ENCODE results near the gene PTPRN2.

DNA sequence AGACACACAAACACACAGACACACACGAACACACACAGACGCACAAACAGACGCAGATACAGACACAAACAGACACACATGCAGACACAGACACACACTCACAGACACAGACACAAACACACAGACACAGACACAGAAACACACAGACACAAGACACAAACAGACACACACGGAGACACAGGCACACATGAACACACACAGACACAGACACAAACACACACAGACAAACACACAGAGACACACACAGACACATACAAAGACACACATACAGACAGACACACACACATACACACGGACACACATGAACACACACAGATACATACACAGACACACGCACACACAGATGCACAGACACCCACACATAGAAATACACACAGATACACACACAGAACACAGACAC is 815.9 kb downstream of the PTPRN2 start:
- TF ChIP-seq, protein P1, sequence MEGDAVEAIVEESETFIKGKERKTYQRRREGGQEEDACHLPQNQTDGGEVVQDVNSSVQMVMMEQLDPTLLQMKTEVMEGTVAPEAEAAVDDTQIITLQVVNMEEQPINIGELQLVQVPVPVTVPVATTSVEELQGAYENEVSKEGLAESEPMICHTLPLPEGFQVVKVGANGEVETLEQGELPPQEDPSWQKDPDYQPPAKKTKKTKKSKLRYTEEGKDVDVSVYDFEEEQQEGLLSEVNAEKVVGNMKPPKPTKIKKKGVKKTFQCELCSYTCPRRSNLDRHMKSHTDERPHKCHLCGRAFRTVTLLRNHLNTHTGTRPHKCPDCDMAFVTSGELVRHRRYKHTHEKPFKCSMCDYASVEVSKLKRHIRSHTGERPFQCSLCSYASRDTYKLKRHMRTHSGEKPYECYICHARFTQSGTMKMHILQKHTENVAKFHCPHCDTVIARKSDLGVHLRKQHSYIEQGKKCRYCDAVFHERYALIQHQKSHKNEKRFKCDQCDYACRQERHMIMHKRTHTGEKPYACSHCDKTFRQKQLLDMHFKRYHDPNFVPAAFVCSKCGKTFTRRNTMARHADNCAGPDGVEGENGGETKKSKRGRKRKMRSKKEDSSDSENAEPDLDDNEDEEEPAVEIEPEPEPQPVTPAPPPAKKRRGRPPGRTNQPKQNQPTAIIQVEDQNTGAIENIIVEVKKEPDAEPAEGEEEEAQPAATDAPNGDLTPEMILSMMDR (IDR thresholded peaks at IDR 0.05), result no peak
- no peak for TF ChIP-seq ZFX (IDR thresholded peaks at IDR 0.05; ENCODE audit: borderline replicate concordance)
